ENCODE measurements around the gene ASTL.

DNA sequence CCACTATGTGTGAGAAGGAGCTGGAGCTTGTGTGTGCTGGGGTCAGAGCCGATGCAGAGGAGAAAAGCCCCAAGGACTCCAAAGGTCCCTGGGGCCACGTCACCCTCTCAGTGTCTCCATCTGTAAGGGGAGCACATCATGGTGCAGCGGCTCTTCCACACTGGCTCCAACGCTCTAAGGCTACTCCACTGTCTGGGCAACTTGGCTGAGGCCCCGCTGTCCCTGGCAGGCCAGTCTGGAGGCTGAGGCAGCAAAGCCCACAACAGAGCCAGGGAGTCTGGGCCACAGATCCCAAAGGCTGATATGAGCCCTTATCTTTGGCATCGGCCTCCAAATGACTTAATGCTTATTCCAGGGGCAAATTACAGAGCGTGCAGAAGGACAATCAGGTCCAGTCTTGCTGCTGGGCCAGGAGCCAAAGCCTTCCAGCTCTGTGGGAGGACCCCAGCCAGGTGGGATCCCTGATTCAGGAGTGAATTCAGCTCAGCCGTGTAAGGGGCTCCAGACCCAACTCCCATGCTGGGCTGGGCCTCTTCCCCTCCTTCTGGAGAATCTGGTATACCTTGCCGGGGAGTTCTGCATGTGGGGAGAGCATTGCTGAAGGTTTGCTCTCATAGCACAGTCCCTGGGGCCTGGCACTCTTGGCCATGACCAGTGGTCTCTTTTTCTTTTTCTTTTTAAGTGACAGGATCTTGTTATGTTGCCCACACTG is 8.7 kb upstream of the ASTL start:
- TF ChIP-seq, protein P1, sequence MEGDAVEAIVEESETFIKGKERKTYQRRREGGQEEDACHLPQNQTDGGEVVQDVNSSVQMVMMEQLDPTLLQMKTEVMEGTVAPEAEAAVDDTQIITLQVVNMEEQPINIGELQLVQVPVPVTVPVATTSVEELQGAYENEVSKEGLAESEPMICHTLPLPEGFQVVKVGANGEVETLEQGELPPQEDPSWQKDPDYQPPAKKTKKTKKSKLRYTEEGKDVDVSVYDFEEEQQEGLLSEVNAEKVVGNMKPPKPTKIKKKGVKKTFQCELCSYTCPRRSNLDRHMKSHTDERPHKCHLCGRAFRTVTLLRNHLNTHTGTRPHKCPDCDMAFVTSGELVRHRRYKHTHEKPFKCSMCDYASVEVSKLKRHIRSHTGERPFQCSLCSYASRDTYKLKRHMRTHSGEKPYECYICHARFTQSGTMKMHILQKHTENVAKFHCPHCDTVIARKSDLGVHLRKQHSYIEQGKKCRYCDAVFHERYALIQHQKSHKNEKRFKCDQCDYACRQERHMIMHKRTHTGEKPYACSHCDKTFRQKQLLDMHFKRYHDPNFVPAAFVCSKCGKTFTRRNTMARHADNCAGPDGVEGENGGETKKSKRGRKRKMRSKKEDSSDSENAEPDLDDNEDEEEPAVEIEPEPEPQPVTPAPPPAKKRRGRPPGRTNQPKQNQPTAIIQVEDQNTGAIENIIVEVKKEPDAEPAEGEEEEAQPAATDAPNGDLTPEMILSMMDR (IDR thresholded peaks at IDR 0.05) = no peak
- no peak for TF ChIP-seq POLR2A (IDR thresholded peaks at IDR 0.05)

Data from uterus (tissue), 2 donors.